Prostate gland (tissue), 2 donors: ENCODE measurements around the gene SLC1A2. TPM values are rescaled to one million over a fixed set of nuclear protein-coding genes. Genes with fewer than 3 reads are reported as not detected.

Source experiments
- DNase-seq: peaks from one replicate; pipeline ENCODE4 v3.0.0-alpha.2; 2019; ENCODE audit warnings: low spot score
- H3K27ac ChIP-seq, 2 donors: fragments of 200-600 bp; sonication (generic); 2 replicates each; pipeline ENCODE4 v1.5.1; 2017 to 2019
- H3K27me3 ChIP-seq: fragments of 200-600 bp; sonication (generic); replicated peaks from 2 replicates; pipeline ENCODE4 v1.5.1; 2019; ENCODE audit not compliant: insufficient read depth
- H3K36me3 ChIP-seq, 2 donors: fragments of 200-600 bp; sonication (generic); 1 replicate in 1 of 2; 2 replicates in 1 of 2; pipeline versions ENCODE4 v1.5.1 to v1.8.1; 2017 to 2019
- H3K4me1 ChIP-seq: fragments of 200-600 bp; sonication (generic); replicated peaks from 2 replicates; pipeline ENCODE4 v1.5.1; 2019
- H3K4me3 ChIP-seq, 2 donors: fragments of 200-600 bp; sonication (generic); 2 replicates each; pipeline ENCODE4 v1.5.1; 2017 to 2019
- H3K9me3 ChIP-seq: fragments of 200-600 bp; sonication (generic); 2 replicates; pipeline ENCODE4 v1.5.1; 2017
- POLR2A ChIP-seq: fragments of 450-650 bp; IDR thresholded peaks from one replicate; pipeline ENCODE4 v1.6.1; 2016; ENCODE audit warnings: antibody characterized with exemption, mild to moderate bottlenecking
- POLR2AphosphoS5 ChIP-seq: sonication (generic); formaldehyde crosslinking; IDR thresholded peaks from one replicate; pipeline ENCODE4 v1.6.1; 2017; ENCODE audit warnings: antibody characterized with exemption
- WGBS: methylation state at CpG from one replicate; pipeline ENCODE4 v1.1.5; 2018; 5-methylcytosine and 5-hydroxymethylcytosine counted together
- intact Hi-C: fragments of 100-400 bp; cut with DNase I; formaldehyde crosslinking; loops from one replicate; pipeline ENCODE4 v1.14.2; 2022
- total RNA-seq, 2 donors: library from RNA; depleted of rRNA; stranded (reverse); fragments of >200 nt; gene quantifications; one replicate each; pipeline ENCODE4 v1.1.0, GENCODE V29; 2016
- TF ChIP-seq, protein P1 (sequence below), 4 experiments: fragments of 200-600 bp in 2 of 4; fragments of 450-650 bp in 2 of 4; sonication (generic) in 2 of 4; IDR thresholded peaks; 1 replicate in 3 of 4; 2 replicates in 1 of 4; pipeline ENCODE4 v1.5.1; 2016 to 2019; ENCODE audit warnings: antibody characterized with exemption in 4 of 4, mild to moderate bottlenecking in 2 of 4, moderate library complexity in 2 of 4

Gene SLC1A2
- total RNA-seq, 2 donors from 2014 or later = 0.82 to 1.5 TPM

DNA sequence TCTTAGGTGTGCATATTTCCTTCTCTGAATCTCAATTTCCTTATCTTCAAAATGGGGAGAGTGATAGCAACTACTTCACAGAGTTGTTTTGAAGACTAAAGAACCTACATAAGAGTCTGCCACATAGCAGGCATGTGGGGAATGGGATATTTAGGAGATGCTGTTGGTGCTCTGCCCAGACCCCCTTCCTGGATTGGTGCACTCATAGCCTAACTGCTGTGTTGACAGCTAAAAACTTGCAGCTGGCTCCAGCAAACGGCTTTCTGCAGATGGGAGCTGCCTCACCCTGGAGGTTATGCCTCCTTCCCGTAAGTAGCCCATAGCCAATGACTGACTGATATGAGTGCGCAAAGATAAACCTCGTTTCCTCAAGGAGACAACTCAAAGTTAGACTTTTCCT is 174.3 kb downstream of the SLC1A2 start:
- no peak for DNase-seq
- TF ChIP-seq, protein P1, sequence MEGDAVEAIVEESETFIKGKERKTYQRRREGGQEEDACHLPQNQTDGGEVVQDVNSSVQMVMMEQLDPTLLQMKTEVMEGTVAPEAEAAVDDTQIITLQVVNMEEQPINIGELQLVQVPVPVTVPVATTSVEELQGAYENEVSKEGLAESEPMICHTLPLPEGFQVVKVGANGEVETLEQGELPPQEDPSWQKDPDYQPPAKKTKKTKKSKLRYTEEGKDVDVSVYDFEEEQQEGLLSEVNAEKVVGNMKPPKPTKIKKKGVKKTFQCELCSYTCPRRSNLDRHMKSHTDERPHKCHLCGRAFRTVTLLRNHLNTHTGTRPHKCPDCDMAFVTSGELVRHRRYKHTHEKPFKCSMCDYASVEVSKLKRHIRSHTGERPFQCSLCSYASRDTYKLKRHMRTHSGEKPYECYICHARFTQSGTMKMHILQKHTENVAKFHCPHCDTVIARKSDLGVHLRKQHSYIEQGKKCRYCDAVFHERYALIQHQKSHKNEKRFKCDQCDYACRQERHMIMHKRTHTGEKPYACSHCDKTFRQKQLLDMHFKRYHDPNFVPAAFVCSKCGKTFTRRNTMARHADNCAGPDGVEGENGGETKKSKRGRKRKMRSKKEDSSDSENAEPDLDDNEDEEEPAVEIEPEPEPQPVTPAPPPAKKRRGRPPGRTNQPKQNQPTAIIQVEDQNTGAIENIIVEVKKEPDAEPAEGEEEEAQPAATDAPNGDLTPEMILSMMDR (IDR thresholded peaks at IDR 0.05) = no peak
- TF ChIP-seq POLR2AphosphoS5 (no peak), POLR2A (no peak)
- WGBS = 88% methylated on average over 4 of the region's 4 CpGs
- H3K36me3 ChIP-seq = no peaks in the 10 kb centered on the region
- intact Hi-C loops = no loop called here
- H3K27me3 ChIP-seq = no peaks in the 10 kb centered on the region
- no peak overlapping the region for H3K4me3 ChIP-seq
- H3K9me3 ChIP-seq = no peaks in the 10 kb centered on the region
- no peaks in the 10 kb centered on the region for H3K4me1 ChIP-seq
- H3K27ac ChIP-seq = no peak overlapping the region

DNA sequence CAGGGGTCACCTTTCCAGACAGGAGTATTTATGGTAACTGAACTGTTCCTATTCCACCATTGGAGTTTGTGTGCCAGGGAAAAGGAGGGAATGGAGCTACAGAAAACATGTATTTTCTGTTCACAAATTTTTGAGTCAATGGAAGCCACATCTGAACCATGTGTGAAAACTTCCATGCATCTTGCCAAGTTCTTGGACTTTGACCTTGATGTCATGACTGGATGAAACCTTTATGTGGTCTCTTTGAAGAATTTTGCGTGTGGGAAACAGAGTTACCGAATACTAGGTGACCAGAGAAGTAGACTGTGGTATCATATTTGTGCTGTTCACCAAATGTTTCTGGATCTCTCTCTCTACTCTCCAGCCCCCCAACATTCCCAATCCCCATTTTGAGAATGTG is 175.6 kb downstream of the SLC1A2 start:
- H3K27ac ChIP-seq = no peak overlapping the region
- H3K4me3 ChIP-seq = no peak overlapping the region
- intact Hi-C loops = no loop called here
- no peak for DNase-seq
- WGBS = 91% methylated on average over 2 of the region's 2 CpGs
- H3K4me1 ChIP-seq = no peaks in the 10 kb centered on the region
- H3K36me3 ChIP-seq = no peaks in the 10 kb centered on the region
- no peaks in the 10 kb centered on the region for H3K9me3 ChIP-seq
- H3K27me3 ChIP-seq = no peaks in the 10 kb centered on the region
- TF ChIP-seq POLR2AphosphoS5 = no peak
- TF ChIP-seq POLR2A = no peak
- TF ChIP-seq, protein P1 (IDR thresholded peaks at IDR 0.05) = no peak

DNA sequence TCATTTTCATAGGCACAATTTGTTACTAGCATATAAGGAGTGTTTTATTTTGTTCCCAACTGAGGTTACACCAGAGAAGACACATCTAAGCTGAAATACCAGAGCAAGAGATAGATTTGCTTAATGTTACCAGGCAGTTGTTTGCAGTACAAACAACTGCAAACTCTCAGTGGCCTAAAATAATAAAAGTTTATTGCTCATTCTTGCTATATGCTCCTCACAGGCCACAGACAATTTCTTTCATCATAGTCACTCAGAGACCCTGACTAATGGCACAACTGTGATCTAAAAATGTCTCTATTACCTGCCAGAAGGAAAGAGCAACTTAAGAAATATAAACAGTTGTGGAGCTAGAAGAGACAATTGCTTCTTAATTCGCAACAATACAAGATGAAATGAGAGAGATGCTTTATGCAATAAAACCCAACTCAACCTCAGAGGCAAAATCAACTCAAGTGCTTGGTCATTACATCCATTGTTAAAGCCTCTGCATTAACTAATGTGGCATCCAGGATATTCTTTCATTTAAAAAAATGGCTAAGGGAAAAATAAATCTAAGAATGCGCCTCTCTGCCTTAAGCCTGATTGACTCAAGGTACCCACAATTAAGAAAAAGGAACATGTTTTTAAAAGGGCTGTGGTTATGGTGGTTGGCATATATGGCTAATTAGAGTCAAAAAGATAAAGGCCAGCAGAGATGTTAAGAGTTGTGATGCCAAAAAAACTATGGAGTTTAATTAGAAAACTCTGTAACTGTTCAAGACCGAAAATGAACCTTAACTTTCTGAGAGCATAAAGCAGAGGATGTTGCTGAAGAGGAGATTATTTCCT is 176.7 kb downstream of the SLC1A2 start:
- Histone ChIP-seq H3K9me3 (no peaks in the 10 kb centered on the region), H3K4me3 (no peak overlapping the region), H3K4me1 (no peaks in the 10 kb centered on the region), H3K36me3 (no peaks in the 10 kb centered on the region), H3K27ac (no peak overlapping the region), H3K27me3 (no peaks in the 10 kb centered on the region)
- intact Hi-C loops = no loop called here
- WGBS = 86% methylated on average over 3 of the region's 3 CpGs
- no peak for TF ChIP-seq POLR2AphosphoS5
- TF ChIP-seq, protein P1 (IDR thresholded peaks at IDR 0.05) = no peak
- no peak for DNase-seq

DNA sequence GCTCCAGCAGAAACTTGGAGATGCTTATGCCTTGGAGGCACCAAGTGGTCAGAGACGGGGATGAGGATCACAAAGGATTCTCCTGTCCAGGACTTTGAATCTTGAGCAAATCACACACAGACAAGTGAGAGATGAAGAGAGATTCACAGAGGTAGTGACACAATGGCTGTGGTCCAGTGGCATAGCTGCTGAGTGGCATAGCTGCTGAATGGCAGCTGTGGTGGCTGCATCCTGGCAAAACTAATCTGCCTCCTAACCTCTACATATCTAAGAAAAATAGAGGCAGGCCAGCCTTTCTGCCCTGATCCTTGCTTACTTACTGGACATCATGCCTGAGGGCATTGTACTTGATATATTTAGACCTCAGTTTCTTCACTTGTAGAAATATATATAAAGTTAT is 177.8 kb downstream of the SLC1A2 start:
- H3K4me1 ChIP-seq = no peaks in the 10 kb centered on the region
- 100% methylated on average over 1 of the region's 1 CpG for WGBS
- H3K9me3 ChIP-seq = no peaks in the 10 kb centered on the region
- H3K4me3 ChIP-seq = no peak overlapping the region
- no peaks in the 10 kb centered on the region for H3K27me3 ChIP-seq
- TF ChIP-seq POLR2AphosphoS5 (no peak), POLR2A (no peak)
- TF ChIP-seq, protein P1 (IDR thresholded peaks at IDR 0.05) = no peak
- DNase-seq = no peak
- no peaks in the 10 kb centered on the region for H3K36me3 ChIP-seq
- H3K27ac ChIP-seq = no peak overlapping the region
- intact Hi-C loops = no loop called here

DNA sequence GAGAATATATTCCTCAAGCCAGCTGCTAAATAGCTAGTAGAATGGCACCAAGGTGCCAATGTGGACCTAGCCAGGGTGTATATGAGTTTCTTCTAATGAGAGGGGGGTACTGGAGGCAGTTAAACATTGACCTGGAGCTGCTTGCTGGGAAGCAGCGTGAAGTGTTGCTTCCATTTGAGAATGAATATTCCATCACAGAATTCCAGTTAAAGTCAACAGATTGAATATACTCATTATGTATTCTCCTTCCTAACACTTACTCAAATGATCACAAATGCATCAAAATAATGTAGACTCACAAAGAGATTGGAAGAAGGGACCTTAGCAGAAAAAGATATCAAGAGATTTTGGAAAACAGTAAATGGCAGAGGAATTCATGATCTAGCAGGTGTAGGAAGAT is 178.3 kb downstream of the SLC1A2 start:
- no peaks in the 10 kb centered on the region for H3K27me3 ChIP-seq
- no peak overlapping the region for H3K4me3 ChIP-seq
- no peaks in the 10 kb centered on the region for H3K36me3 ChIP-seq
- no peaks in the 10 kb centered on the region for H3K4me1 ChIP-seq
- TF ChIP-seq, protein P1 (IDR thresholded peaks at IDR 0.05) = no peak
- TF ChIP-seq POLR2A (no peak), POLR2AphosphoS5 (no peak)
- DNase-seq = no peak
- intact Hi-C loops = no loop called here
- WGBS = 96% methylated on average over 1 of the region's 1 CpG
- H3K9me3 ChIP-seq = no peaks in the 10 kb centered on the region
- no peak overlapping the region for H3K27ac ChIP-seq
